Neural cell (in vitro differentiated cells): ENCODE data around the gene GOLGA2. TPM values are rescaled to one million over a fixed set of nuclear protein-coding genes. Genes with fewer than 3 reads are reported as not detected.

Source experiments
- H2AFZ ChIP-seq: fragments of 200-600, 300-800 bp; sonication (generic), shearing (Covaris generic); 2 replicates; pipeline ENCODE4 v1.6.0; 2014; ENCODE audit warnings: low read depth, mild to moderate bottlenecking, antibody characterized with exemption, low read length, moderate library complexity
- H3F3A ChIP-seq: fragments of 200-600 bp; shearing (Covaris generic); 2 replicates; pipeline ENCODE4 v1.6.1; 2016; ENCODE audit warnings: mild to moderate bottlenecking, moderate library complexity, mixed read lengths, antibody characterized with exemption, low read length; ENCODE audit not compliant: insufficient read depth, poor library complexity, severe bottlenecking
- H3K27ac ChIP-seq: fragments of 200-600, 300-800 bp; sonication (generic), shearing (Covaris generic); 2 replicates; pipeline ENCODE4 v1.5.1; 2014; ENCODE audit warnings: mild to moderate bottlenecking, low read length, moderate library complexity
- H3K27me3 ChIP-seq: fragments of 300-800, 200-600 bp; sonication (generic), shearing (Covaris generic); 2 replicates; pipeline ENCODE4 v1.6.0; 2014; ENCODE audit warnings: mild to moderate bottlenecking, low read depth, low read length, moderate library complexity; ENCODE audit not compliant: insufficient read depth
- H3K36me3 ChIP-seq: fragments of 300-800, 200-600 bp; sonication (generic), shearing (Covaris generic); 2 replicates; pipeline ENCODE4 v1.5.1; 2014; ENCODE audit warnings: mild to moderate bottlenecking, antibody characterized with exemption, low read length, moderate library complexity; ENCODE audit not compliant: insufficient read depth
- H3K4me2 ChIP-seq: fragments of 300-800, 200-600 bp; sonication (generic), shearing (Covaris generic); 2 replicates; pipeline ENCODE4 v1.6.0; 2014; ENCODE audit warnings: mild to moderate bottlenecking, low read length
- H3K4me3 ChIP-seq: fragments of 300-800, 200-600 bp; sonication (generic), shearing (Covaris generic); 2 replicates; pipeline ENCODE4 v1.5.1; 2014; ENCODE audit warnings: mild to moderate bottlenecking, low read length, moderate library complexity
- H3K79me2 ChIP-seq: fragments of 200-600 bp; shearing (Covaris generic); replicated peaks from 2 replicates; pipeline ENCODE4 v1.6.0; 2014; ENCODE audit warnings: mild to moderate bottlenecking, low read length, moderate library complexity; ENCODE audit not compliant: insufficient read depth
- H3K9ac ChIP-seq: fragments of 300-800, 200-600 bp; sonication (generic), shearing (Covaris generic); 2 replicates; pipeline ENCODE4 v1.6.1; 2016; ENCODE audit warnings: mild to moderate bottlenecking, low read length, mixed read lengths
- H3K9me2 ChIP-seq: fragments of 200-600 bp; shearing (Covaris generic); 2 replicates; pipeline ENCODE4 v1.6.1; 2016; ENCODE audit warnings: mild to moderate bottlenecking, low read length, mixed read lengths; ENCODE audit not compliant: insufficient read depth
- H3K9me3 ChIP-seq: fragments of 200-600, 300-800 bp; sonication (generic), shearing (Covaris generic); 2 replicates; pipeline ENCODE4 v1.6.1; 2016; ENCODE audit warnings: mild to moderate bottlenecking, mixed run types, low read length, moderate library complexity, mixed read lengths
- H4K20me1 ChIP-seq: fragments of 200-600 bp; shearing (Covaris generic); 2 replicates; pipeline ENCODE4 v1.6.1; 2016; ENCODE audit warnings: mild to moderate bottlenecking, mixed run types; ENCODE audit not compliant: insufficient read depth
- CTCF ChIP-seq: fragments of 450-650 bp; IDR thresholded peaks from 2 replicates; pipeline ENCODE4 v1.5.1; 2014; ENCODE audit warnings: antibody characterized with exemption, mild to moderate bottlenecking, moderate library complexity; ENCODE audit not compliant: poor library complexity, severe bottlenecking
- EP300 ChIP-seq: fragments of 450-650 bp; conservative IDR thresholded peaks from 2 replicates; pipeline ENCODE4 v1.6.1; 2014; ENCODE audit warnings: antibody characterized with exemption, mild to moderate bottlenecking, moderate library complexity; ENCODE audit not compliant: poor library complexity, severe bottlenecking
- EZH2 ChIP-seq: fragments of 200-600, 300-800 bp; shearing (Covaris generic), sonication (generic); IDR thresholded peaks from 2 replicates; pipeline ENCODE4 v1.6.1; 2014; ENCODE audit warnings: antibody characterized with exemption, low read length, borderline replicate concordance, mild to moderate bottlenecking; ENCODE audit not compliant: insufficient read depth, poor library complexity, severe bottlenecking
- MXI1 ChIP-seq: fragments of 450-650 bp; conservative IDR thresholded peaks from 2 replicates; pipeline ENCODE4 v1.6.1; 2014; ENCODE audit warnings: antibody characterized with exemption, mild to moderate bottlenecking; ENCODE audit not compliant: poor library complexity, severe bottlenecking
- POLR2AphosphoS5 ChIP-seq: IDR thresholded peaks from 2 replicates; pipeline ENCODE4 v1.6.1; 2012
- RAD21 ChIP-seq: fragments of 450-650 bp; conservative IDR thresholded peaks from 2 replicates; pipeline ENCODE4 v1.6.1; 2014; ENCODE audit warnings: antibody characterized with exemption, mild to moderate bottlenecking, moderate library complexity
- REST ChIP-seq: IDR thresholded peaks from 2 replicates; pipeline ENCODE4 v1.6.1; 2012; ENCODE audit warnings: borderline replicate concordance
- SMC3 ChIP-seq: fragments of 450-650 bp; conservative IDR thresholded peaks from 2 replicates; pipeline ENCODE4 v1.6.1; 2014; ENCODE audit warnings: antibody characterized with exemption, mild to moderate bottlenecking, moderate library complexity; ENCODE audit not compliant: poor library complexity
- TAF1 ChIP-seq: IDR thresholded peaks from 2 replicates; pipeline ENCODE4 v1.6.1; 2012; ENCODE audit warnings: low read depth
- polyA plus RNA-seq: library from polyadenylated mRNA; depleted of rRNA; stranded (reverse); fragments of >200 nt; gene quantifications from 2 replicates; pipeline ENCODE4 v1.2.3, GENCODE V29; 2014

GOLGA2 gene
- polyA plus RNA-seq, 1 donor from 2014 or later = 46.3 TPM

GRCh38 chr9:128225770-128226411, 49.9 kb downstream of the GOLGA2 start:
- Histone ChIP-seq H3F3A (no peaks in the 10 kb centered on the region), H3K27me3 (no peaks in the 10 kb centered on the region), H2AFZ (no peak overlapping the region), H3K9me3 (no peaks in the 10 kb centered on the region), H3K27ac (no peak overlapping the region), H3K9me2 (no peaks in the 10 kb centered on the region), H3K4me3 (no peak overlapping the region), H3K9ac (no peak overlapping the region), H3K36me3 (peaks cover 4% of the 10 kb centered on the region), H3K4me2 (no peak overlapping the region), H4K20me1 (no peaks in the 10 kb centered on the region), H3K79me2 (no peaks in the 10 kb centered on the region)
- TF ChIP-seq EZH2 (no peak), REST (no peak), SMC3 (no peak), RAD21 (no peak), EP300 (no peak), MXI1 (no peak), CTCF (no peak), TAF1 (no peak)

- Histone ChIP-seq H3K27me3 (no peaks in the 10 kb centered on the region), H3K9me3 (no peaks in the 10 kb centered on the region), H3F3A (no peaks in the 10 kb centered on the region), H3K9ac (no peak overlapping the region), H4K20me1 (no peaks in the 10 kb centered on the region), H3K9me2 (no peaks in the 10 kb centered on the region), H2AFZ (no peak overlapping the region), H3K27ac (no peak overlapping the region), H3K36me3 (peaks cover 9% of the 10 kb centered on the region), H3K4me2 (no peak overlapping the region), H3K79me2 (no peaks in the 10 kb centered on the region), H3K4me3 (no peak overlapping the region)
- TF ChIP-seq POLR2AphosphoS5 = no peak
These were observed 50.9 kb downstream of the GOLGA2 start for GRCh38 chr9:128224877-128225276.
